ENCODE data around the gene GTF3C4. TPM values are rescaled to one million over a fixed set of nuclear protein-coding genes. Genes with fewer than 3 reads are reported as not detected.
A peak's percentile ranks its signal among the peaks of the same experiment; 100 is the strongest.

The GTF3C4 gene
- total and polyA plus RNA-seq, 2 of the 8 experiments (the other 6 are each of a cell fraction or from before 2014, with no cell fraction given): 6.8 to 39.2 TPM

DNA sequence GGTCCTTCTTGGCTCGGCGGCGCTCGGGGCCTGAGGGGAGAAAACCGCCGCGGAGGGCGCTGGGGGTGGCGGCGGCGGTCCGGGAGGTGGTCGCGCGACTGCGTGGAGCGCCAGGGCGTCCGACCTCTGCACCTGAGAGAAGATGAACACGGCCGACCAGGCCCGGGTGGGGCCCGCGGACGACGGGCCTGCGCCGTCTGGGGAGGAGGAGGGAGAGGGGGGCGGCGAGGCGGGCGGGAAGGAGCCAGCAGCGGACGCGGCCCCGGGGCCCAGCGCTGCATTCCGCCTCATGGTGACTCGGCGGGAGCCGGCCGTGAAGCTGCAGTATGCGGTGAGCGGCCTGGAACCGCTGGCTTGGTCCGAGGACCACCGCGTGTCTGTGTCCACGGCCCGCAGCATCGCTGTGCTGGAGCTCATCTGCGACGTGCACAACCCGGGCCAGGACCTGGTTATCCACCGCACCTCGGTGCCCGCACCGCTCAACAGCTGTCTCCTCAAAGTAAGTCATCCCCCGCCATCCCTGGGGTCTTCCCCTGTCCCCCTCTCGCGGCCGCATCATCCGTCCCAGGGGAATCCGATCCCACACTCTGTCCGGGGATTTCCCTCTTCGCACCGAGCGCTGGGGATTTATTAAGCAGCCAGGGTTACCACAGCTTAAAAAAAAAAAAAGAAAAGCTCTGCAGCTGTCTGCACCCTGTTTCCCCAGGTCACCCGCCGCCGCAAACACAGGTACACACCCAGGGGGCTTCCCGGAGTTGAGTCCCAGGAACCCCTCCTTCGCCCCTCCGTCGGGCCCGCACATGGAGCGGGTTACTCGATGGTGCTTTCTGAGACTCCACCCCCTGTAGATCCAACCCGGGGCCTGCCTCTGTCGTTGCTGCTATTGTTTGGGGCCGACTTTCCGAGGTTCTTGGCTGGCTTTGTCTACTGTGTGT, at the start of gene GTF3C4 (continued):
- peak; percentile 66; the same call in 1 of the 2 replicates for TF ChIP-seq KDM5A (IDR thresholded peaks at IDR 0.05; ENCODE audit: low read length)
- peak; percentile 70 for TF ChIP-seq E2F6 (IDR thresholded peaks at IDR 0.05)
- peak; percentile 66 for TF ChIP-seq PHF8 (conservative IDR thresholded peaks at IDR 0.05; ENCODE audit: low read depth, low read length)
- TF ChIP-seq POLR2A (IDR thresholded peaks at IDR 0.05; ENCODE audit: control extremely low read depth in 1 of 2, low read depth in 2 of 2, low read length in 2 of 2): peak in 1 of 2 experiments; percentile 74; a peak in 2 of 3 replicates
- peak; percentile 89 for TF ChIP-seq CREB1 (IDR thresholded peaks at IDR 0.05)
- TF ChIP-seq ATF3 (IDR thresholded peaks at IDR 0.05; ENCODE audit: insufficient read depth, low read depth, low read length): peak; percentile 72; the same call in 1 of the 2 replicates
- TF ChIP-seq MAX (IDR thresholded peaks at IDR 0.05): peak; percentile 83
- TF ChIP-seq HDAC2 (IDR thresholded peaks at IDR 0.05; ENCODE audit: borderline replicate concordance in 1 of 2, low read depth in 2 of 2, low read length in 2 of 2): peak in 1 of 2 experiments; percentile 43; a peak in 1 of 4 replicates
- TF ChIP-seq SIRT6 (IDR thresholded peaks at IDR 0.05; ENCODE audit: low read length): peak; percentile 13
- no peak for TF ChIP-seq MAFK (IDR thresholded peaks at IDR 0.05; ENCODE audit: low read depth, low read length)
- TF ChIP-seq CEBPB (IDR thresholded peaks at IDR 0.05; ENCODE audit: low read depth, low read length): no peak
- TF ChIP-seq BCL11A (IDR thresholded peaks at IDR 0.05; ENCODE audit: low read depth in 2 of 2, low read length in 2 of 2): no peak
- TF ChIP-seq CHD2 (IDR thresholded peaks at IDR 0.05; ENCODE audit: low read length): no peak
- no peak for TF ChIP-seq GTF2F1 (IDR thresholded peaks at IDR 0.05; ENCODE audit: borderline replicate concordance, low read depth, low read length)
- peak; percentile 92 for TF ChIP-seq ASH2L (IDR thresholded peaks at IDR 0.05; ENCODE audit: low read length)
- peak; percentile 39; the same call in 1 of the 2 replicates for TF ChIP-seq TEAD4 (IDR thresholded peaks at IDR 0.05; ENCODE audit: low read depth, low read length)
- no peak for TF ChIP-seq HDAC6 (IDR thresholded peaks at IDR 0.05; ENCODE audit: low read depth, low read length)
- TF ChIP-seq POLR2AphosphoS5 (IDR thresholded peaks at IDR 0.05; ENCODE audit: low read depth, low read length): peak; percentile 51
- TF ChIP-seq RAD21 (IDR thresholded peaks at IDR 0.05 in 1 of 2, conservative IDR thresholded peaks at IDR 0.05 in 1 of 2; ENCODE audit: low read depth in 2 of 2, low read length in 2 of 2): no peak

Measured in H1 (cell line).